Putamen (tissue), 1 donor: Measurements from ENCODE around the gene ENPP6.

ENCODE experiments used
- DNase-seq: peaks from one replicate; pipeline ENCODE4 v3.0.0-alpha.2; 2016; ENCODE audit warnings: low spot score

ENPP6 gene

DNA sequence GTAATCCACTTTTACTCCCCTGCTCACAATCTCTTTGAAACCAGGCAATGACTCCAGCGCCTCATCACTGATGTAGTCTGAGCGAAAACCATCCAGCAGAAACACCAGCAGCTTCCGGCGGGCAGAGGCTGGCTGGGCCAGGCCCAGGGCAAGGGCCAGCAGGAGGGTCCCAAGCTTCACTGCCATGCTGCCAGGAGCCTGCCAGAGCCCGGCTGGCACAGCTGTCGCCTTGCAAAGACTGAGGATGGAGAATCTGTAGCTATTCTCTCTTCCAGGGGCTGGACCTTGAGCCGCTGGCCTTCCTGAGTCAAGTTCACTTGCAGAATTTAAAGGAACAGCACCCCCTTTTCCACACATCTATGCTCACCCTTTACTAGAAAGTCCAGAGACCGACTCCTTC is at the start of gene ENPP6:
Gene ENPP6, minus strand, starts transcription at position 240 of the 400 bp plus-strand sequence. Its CDS starts 54 bp downstream, at position 186.
- DNase-seq: no peak

DNA sequence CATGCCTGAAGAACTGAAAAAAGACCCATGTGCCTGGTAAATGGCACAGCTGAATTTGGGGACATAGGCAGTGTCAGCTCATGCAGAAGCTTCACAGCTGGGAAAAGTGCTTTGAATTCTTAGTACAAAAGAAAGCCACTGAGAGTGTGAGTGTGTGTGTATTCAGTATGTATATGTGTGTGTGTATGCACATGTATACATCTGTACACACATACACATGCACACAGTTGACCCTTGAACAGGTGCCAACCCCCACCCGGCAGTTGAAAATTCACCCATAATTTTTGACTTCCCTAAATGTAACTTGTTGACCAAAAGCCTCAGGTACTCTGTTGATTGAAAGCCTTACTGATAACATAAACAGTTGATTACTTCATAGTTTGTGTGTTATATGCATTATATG is 49.5 kb upstream of the ENPP6 start:
- DNase-seq: no peak

DNA sequence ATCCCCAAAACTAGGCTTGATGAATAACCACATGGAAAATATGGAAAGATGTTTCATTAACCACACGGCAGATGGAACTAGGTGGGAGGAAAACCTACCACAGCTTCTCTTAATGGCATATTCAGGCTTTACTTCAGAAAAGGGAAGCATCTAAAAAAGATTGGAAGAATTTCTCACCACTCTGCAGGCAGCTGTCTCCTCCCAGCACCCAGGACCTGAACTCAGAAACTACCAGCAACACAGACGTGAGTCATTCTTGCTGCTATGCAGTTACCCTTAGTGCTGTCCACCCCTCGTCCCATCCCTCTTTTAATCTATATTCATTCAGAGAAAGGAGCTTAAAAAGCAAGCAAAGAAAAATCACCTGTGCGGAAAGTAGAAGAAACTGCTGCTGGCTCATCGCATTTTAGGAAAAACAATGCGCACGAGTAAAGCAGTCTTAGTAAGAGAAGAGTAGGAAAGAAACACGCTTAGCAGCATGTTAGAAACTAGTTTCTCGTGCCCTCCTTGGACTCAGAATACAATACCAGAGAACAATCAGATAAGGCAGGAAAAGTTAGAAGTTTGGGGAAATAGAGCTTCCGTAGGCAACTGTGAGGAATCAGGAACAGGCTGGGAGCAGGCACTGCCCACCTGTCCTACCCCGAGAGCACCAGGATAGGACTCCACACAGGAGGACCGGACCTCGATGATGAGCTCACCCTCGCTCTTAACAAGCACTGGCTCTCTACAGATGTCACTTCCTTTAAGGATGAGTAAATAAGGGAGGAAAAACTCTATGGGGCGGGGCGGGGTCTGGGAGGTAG is 48.1 kb upstream of the ENPP6 start:
- DNase-seq: no peak

DNA sequence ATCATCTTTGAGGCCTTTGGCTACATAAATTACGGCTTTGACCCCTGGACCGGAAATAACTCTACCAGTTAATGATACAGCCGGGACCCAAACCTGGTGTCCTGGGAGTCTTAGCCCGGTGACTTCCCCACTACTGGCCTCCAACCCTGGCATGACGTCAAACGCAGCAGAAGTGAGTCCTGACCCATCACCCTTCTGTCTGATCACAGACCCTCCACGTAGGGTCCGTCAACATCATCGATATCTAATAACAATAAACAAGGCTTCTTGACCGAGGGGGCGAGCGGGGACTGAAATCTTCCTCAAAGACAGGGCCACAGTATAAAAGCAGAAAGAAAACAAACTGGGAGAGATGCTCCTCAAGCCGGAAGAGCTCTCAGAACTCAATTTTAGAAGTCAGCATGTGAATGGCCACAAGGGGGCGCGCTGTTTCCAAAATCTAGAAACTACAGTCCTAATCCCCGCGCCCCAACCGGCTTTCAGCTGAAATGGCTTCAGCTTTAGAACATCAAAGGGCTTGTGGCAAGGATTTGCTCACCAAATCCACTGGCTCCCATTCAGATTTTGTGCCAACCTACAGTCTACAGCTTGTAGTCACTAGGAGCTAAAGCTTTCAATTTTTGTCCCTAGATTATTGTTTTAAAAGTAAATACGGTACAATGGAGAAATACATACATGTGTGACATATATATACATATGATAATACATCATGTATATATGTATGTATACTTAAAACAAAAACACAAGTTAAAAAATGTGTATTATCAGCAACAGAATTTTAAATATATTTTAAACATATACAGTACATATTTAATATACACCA is 46.4 kb upstream of the ENPP6 start:
- peak; percentile 93 for DNase-seq

DNA sequence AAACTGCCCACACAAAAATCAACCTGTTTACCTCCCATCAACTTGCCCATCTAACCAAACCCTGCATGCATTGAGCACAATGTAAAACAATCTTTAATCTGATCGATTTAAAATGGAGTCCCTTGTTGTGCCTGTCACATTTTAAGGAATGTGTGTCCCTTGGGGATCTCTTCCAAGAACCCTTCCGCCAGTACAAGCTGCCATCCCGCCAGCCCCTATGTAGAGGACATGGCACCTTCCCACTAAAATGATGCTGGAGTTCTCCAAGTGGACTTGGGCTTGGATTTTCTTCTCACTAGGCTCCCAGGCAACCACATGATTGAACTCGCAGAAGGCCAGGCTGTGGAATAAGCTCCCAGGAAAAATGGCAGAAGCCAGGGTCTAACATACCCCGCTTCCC is 45.8 kb upstream of the ENPP6 start:
- DNase-seq: no peak

DNA sequence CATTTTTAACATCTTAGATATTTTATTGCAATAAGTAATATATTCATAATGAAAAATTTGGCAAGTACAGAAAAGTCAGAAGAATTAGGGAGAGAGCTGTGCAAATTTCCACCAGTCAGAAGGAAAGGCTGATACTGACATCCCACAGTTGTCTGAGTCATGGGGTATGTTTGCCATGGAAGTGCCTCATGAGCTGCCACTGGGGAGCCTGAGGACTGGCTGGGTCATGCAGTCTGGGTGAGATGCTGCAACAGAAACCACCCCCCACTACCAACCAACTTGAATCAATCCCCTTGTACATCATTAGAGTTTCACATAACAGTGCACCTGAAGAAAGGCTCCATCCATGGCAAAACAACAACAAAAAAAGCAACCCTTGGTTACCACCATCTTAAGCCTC is 45.2 kb upstream of the ENPP6 start:
- DNase-seq: no peak

DNA sequence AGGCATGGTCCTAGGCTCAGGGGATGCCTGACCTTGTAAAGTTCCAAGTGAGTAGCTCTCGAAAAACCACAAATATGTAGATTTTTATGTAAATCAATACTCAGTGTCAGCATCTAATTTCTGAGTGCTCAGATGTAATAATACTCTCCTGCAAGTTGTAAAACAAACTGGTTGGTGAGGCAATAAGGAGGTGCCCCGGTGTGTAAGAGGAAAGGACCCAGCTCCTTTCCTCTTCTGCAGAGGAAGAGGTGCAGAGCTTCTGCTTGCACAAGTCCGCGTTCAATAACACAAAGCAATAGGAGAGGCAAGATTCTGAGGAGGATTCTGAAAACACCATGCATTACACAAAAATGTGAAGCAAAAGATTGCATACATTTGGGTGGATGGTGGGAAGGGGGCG is 43.6 kb upstream of the ENPP6 start:
- no peak for DNase-seq

DNA sequence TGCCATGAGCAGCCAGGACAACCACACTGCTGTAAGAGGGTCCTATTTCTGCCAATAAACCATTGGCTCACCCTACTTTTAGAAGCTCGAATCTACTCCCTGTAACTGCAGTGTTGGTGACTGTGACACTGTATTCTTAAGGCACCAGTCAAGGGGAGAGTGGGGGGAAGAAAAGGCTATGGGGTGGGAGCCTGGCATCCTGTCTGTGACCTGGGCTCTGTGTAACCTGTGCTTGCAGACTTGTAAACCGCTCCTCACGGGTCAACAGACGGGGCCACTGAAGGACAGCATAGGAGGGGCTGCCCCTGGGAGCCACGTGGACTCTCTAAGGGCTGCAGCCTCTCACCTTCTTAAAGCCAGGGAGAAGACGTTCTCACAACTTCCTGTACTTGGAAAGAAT is 42.2 kb upstream of the ENPP6 start:
- DNase-seq: no peak

DNA sequence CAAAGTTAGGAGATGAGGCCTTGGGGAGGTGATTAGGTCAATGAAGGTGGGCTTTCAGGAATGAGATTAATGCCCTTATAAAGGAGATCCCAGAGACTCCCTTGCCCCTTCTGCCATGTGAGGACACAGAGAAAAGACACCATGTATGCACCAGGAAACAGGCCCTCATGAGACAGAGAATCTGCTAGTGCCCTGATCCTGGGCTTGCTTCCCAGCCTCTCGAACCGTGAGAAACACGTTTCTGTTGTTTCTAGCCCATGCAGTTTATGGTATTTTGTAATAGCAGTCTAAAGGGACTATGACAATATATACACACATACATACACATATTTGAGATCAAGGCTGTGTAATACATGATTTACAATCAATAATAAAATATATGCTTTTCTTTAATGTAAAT is 41.4 kb upstream of the ENPP6 start:
- no peak for DNase-seq

DNA sequence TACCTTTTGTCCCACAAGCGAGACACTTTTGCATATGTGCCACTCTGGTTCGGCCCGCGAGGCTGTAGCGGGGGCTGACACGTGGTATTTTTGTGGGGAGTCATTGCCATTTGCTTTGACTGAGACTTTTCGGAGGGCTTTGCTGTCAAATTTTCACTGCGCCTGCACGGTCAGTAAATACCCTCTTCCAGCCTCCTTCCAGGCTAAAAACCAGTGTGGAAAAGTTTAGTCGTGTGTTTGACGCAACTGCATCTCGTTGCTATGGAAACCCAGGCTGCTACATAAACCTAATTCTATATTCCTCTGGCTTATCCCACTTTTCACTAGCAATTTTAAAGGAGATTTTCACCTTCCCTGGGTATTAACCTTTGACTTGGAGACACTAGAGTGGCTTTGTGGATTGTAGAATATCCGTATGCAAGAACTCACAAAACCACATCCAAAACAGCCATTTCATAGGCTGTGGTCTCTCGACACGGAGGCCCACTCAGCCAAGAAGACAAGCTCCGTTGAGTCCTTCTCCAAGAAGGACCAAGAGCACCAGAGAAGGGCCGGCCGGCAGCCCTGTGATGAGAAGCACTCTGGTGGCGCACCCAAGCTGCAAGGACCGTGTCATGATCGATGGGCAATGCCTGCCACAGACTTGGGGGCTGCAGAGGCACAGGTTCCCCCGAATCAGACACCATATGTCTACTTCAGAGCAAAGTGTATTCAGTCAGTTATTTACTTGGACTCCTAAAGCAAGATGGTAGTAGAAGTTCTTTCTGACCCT is 38.4 kb upstream of the ENPP6 start:
- peak; percentile 23 for DNase-seq

DNA sequence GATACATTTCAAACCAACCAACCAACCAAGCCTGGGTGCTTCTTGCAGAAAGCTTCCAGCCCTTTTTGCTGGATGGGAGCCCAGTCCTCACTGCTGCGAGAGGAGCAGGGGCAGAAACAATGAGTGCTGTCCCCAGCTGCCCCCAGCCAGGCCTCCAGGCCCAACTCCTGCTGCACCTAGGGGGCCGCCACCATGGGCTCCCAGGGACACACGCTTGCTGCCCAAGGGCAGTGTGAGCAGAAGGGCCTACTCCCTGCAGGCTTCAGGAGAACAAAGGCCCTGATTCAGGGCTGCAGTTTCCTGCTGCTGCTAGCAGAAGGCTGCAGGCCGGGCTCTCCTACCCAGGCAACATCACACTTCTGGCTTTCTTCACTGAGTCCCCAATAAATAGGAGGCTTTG is 37.7 kb upstream of the ENPP6 start:
- DNase-seq: peak; percentile 50

DNA sequence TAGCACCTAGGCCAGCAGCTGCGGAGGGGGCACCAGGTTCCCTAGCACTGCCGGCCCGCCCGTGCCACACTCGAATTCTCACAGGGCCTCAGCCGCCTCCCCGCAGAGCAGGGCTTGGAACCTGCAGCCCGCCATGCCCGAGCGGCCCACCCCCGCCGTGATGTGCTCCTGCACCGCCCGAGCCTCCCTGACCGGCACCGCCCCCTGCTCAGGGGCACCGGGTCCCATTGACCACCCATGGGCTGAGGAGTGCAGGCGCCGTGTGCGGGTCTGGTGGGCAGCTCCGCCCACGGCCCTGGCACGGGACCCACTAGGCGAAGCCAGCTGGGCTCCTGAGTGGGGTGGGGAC is 35.4 kb upstream of the ENPP6 start:
- DNase-seq: no peak

DNA sequence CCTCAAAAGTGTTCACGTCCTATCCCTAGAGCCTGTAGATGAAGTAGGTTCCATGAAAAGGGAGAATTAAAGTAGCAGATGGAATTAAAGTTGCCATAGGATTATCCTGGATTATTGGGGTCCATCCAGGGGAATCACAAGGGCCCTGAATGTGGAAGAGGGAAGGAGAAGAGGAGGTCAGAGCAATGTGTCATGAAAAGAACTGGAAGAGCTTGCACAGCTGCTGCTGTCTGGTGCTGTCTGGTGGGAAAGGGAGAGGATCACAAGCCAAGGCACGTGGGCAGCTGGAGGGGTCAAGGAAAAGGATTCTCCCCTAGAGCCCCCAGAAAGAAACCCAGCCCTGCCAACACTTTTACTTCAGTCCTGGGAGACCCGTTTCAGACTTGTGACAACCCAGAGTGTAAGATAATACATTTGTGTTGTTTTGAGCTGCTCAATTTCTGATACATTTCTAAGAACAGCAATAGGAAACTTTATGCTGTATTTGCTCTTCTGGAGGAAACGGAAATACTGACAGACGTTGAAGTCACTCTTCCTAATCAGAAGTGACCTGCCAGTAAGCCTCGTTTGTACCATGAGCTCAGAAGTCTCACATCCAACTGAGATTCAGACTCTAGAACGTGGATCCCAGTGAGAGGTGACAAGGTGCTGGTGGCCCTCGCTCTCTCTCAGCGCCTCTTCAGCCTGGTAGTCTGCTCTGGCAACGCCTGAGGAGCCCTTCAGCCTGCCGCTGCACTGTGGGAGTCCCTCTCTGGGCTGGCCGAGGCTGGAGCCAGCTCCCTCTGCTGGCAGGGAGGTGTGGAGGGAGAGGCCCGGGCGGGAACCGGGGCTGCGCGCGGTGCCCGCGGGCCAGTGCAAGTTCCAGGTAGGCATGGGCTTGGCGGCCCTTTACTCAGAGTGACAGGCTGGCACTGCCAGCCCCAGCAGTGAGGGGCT is 34.7 kb upstream of the ENPP6 start:
- DNase-seq: no peak

DNA sequence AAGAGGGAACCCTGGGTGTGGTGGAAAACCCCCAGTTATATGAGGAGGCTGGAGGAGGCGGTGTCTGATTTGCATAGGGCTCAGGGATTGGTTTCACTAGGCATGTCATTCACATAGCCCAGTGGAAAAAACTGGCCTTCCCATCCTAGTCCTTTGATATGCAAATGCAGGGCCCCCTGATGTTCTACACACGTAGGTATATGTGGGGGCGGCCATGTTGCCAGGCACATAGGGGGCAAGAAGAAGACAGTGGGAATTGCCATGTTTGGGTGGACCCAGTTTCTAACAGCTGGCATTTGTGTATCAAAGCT is 34.0 kb upstream of the ENPP6 start:
- DNase-seq: no peak

DNA sequence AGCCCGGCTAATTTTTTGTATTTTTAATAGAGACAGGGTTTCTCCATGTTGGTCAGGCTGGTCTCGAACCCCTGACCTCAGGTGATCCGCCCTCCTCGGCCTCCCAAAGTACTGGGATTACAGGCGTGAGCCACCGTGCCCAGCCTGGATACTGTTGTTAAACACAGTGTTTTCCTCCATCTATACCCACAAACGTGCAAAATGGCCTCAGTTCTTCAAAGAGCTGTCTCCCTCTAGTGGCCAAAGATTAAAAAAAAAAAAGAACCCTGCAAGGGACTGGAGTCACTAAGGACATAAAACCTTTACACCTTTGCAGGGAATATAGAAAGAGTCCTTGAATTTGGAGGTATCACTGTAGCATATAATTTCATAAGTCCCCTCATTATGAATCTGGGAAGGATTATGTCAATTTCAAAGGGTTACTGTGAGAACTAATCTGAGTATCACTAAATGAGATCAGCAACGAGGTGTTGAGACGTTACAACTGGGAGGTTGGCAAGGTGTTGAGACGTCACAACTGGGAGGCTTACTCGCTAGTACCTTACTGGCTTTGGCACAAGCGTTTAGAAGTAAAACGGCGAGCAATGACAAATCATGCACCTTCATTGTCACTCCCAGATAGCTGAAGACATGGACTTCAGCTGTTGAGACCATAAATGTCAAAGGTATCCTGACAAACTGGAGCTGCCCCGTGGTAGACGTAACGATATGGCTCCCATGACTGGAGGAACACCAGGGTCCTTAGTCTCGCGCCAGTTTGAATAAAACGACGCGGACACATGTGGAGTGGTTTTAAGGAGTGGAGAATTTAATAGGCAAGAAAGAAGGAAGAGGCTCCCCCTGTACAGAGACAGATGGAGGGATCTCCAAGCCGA is 33.4 kb upstream of the ENPP6 start:
- DNase-seq: peak; percentile 42

DNA sequence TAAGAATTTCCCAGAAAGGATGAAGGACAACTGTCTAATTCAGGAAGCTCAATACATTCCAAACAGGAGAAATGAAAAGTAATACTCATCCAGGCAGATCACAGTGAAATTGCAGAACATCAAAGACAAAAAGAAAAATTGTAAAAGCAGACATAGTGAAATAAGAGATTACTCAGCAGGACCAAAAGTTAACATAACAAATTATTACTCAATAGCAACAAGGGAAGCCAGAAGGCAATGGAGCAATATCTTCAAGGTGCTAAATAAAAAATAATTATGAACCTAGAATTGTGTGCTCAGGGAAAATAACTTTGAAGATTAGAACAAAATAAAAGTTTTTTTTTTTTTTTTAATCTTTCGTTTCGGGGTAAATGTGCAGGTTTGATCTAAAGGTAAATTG is 30.5 kb upstream of the ENPP6 start:
- no peak for DNase-seq

DNA sequence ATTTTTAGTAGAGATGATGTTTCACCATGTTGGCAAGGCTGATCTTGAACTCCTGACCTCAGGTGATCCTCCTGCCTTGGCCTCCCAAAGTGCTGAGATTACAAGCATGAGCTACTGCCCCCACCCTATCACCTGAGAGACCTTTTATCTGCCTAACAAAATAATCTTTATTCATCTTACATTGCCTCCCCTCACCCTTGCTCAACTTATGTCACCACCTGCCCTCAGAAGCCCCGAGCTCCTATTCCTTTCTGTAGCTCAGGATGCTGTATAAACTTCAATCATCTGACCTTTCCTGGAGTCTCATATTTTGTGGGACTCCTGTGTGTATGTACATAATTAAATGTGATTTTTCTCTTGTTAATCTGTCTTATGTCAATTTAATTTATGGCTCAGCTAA is 29.7 kb upstream of the ENPP6 start:
- no peak for DNase-seq

DNA sequence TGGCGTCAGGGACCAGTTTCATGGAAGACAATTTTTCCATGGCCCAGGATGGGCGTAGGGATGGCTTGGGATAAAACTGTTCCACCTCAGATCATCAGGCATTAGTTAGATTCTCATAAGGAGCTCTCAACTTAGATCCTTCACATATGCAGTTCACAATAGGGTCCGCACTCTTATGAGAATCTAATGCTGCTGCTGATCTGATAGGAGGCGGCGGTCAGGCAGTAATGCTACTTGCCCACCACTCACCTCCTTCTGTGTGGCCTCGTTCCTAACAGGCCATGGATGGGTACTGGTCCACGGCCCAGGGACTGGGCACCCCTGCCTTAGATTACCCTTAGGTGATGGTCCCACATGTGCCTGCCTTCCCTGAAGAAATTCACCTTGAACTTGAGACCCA is 28.8 kb upstream of the ENPP6 start:
- DNase-seq: no peak

DNA sequence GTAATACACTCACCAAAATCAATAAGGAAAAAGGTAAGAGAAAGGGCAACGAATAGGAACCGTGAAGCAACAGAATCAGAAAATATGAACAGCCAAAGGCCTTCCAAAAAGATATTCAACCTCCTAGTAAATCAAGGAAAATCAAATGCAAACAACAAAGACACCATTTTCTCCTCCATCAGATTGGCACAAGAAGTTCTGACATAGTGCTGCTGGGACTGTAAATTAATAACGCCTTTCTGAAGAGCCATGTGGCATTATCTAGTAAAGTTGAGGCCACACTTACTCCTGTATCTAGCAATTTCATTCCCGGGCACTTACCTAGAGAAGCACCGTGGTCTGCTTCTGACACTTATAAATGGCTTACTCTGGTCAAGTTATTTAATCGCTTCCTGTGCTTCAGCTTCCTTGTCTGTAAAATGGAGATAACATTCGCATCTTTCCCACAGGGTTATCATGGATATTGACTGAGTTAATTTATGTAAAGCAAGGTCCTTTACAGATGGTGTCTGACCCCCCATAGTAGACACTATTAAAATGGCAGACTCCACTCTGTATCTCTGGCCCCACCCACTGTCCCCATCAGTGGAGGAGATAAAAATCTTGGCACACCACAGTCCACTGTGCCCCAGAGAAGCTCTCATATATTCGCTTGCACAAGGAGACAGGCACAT is 20.5 kb upstream of the ENPP6 start:
- DNase-seq: no peak

DNA sequence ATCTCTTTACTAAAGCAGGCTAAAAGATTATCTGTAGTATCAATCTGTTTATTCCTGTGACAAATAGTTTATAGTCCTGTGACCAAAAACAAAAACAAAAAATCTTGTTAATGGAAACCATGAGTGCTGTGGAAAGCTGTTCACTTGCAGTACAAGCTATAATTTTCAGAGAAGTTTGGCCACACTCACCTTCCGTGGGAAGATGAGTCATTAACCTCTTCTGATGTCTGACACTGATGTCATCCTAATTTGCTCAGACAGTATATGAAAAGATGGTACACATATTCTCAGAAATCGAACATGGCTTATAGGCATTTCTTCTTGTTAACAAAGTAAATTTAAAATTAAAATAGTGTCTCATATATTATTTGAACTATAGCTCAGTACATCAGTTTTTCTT is 19.9 kb upstream of the ENPP6 start:
- DNase-seq: peak; percentile 52
